HepG2 (cell line): ENCODE results near the gene SCEL. TPM values are rescaled to one million over a fixed set of nuclear protein-coding genes. Genes with fewer than 3 reads are reported as not detected.

Source experiments
- ATAC-seq: fragments of 200-7000 bp; cut with Tn5 transposase; 3 replicates; pipeline ENCODE4 v1.9.1; 2020; ENCODE audit warnings: mild to moderate bottlenecking, moderate library complexity
- BruUV-seq: library from RNA; stranded (reverse); fragments of 400-500 nt; replicated peaks from 2 replicates; lab custom pipeline; 2021; lab: Mats Ljungman, UMichigan
- CTCF ChIA-PET: fragments of 300-600 bp; formaldehyde crosslinking; extraction: SDS; loops from one replicate; lab custom pipeline; 2021; ENCODE audit warnings: low total read pairs, inconsistent platforms, low intra/inter-chr PET ratio; lab: Yijun Ruan, JAX
- POLR2A ChIA-PET: fragments of 350-600 bp; sonication (Branson Sonifier 250); formaldehyde crosslinking; loops from one replicate; lab custom pipeline; 2020; ENCODE audit warnings: antibody characterized with exemption, inconsistent platforms; lab: Yijun Ruan, JAX
- DNase-seq: peaks from one replicate; pipeline ENCODE4 v3.0.0-alpha.2; 2015; ENCODE audit warnings: low spot score
- FAIRE-seq: peaks from 3 replicates; lab custom pipeline; 2011; peaks lifted over from hg19 to GRCh38; lab: Jason Lieb, UNC
- H2AFZ ChIP-seq: one replicate; pipeline ENCODE4 v1.6.1; 2011; ENCODE audit warnings: low read length, inconsistent platforms
- H3K27ac ChIP-seq: fragments of 300-600 bp; 3 replicates; pipeline ENCODE4 v1.8.0; 2011; ENCODE audit warnings: mixed run types, mild to moderate bottlenecking, mixed read lengths, low read length, inconsistent platforms; ENCODE audit not compliant: insufficient read depth; ENCODE audit errors: extremely low read length
- H3K27me3 ChIP-seq, 2 experiments: fragments of 200-600 bp in 1 of 2; 2 replicates in 1 of 2; 3 replicates in 1 of 2; pipeline versions ENCODE4 v1.6.0 to v1.8.0; 2011; ENCODE audit warnings: low read length in 2 of 2, mild to moderate bottlenecking in 2 of 2, moderate library complexity in 2 of 2, inconsistent platforms in 1 of 2; ENCODE audit not compliant: insufficient read depth in 2 of 2, control insufficient read depth in 1 of 2
- H3K36me3 ChIP-seq, 2 experiments: fragments of 200-600 bp in 1 of 2; replicated peaks in 1 of 2; 2 replicates in 1 of 2; 3 replicates in 1 of 2; pipeline versions ENCODE4 v1.5.1 to v1.8.0; 2011; ENCODE audit warnings: low read length in 2 of 2, inconsistent platforms in 1 of 2; ENCODE audit not compliant: insufficient read depth in 2 of 2, control insufficient read depth in 1 of 2
- H3K4me1 ChIP-seq: 2 replicates; pipeline ENCODE4 v1.5.1; 2012; ENCODE audit warnings: low read length, inconsistent platforms; ENCODE audit not compliant: insufficient read depth
- H3K4me2 ChIP-seq: 2 replicates; pipeline ENCODE4 v1.6.0; 2011; ENCODE audit warnings: low read depth, low read length, inconsistent platforms
- H3K4me3 ChIP-seq, 3 experiments: fragments of 200-600 bp in 1 of 3; sonication (generic), shearing (Covaris generic) in 1 of 3; replicated peaks in 1 of 3; 2 replicates each; pipeline ENCODE4 v1.5.1; 2011 to 2016; ENCODE audit warnings: low read length in 3 of 3, inconsistent platforms in 2 of 3, low read depth in 2 of 3, mild to moderate bottlenecking in 2 of 3, control low read depth in 1 of 3, mixed read lengths in 1 of 3; ENCODE audit not compliant: insufficient read depth in 1 of 3
- H3K79me2 ChIP-seq: one replicate; pipeline ENCODE4 v1.6.1; 2011; ENCODE audit warnings: low read length, inconsistent platforms; ENCODE audit not compliant: insufficient read depth
- H3K9ac ChIP-seq: 2 replicates; pipeline ENCODE4 v1.6.0; 2011; ENCODE audit warnings: mild to moderate bottlenecking, low read depth, low read length, inconsistent platforms; ENCODE audit not compliant: insufficient read depth
- H3K9me3 ChIP-seq: 2 replicates; pipeline ENCODE4 v1.5.1; 2012; ENCODE audit warnings: mild to moderate bottlenecking, low read length
- H4K20me1 ChIP-seq: 2 replicates; pipeline ENCODE4 v1.6.0; 2011; ENCODE audit warnings: inconsistent platforms, mild to moderate bottlenecking, low read length, moderate library complexity; ENCODE audit not compliant: insufficient read depth
- DMAP1 ChIP-seq: IDR thresholded peaks from 2 replicates; pipeline ENCODE4 v1.6.1; 2016
- ESRRA ChIP-seq: sonication (generic); formaldehyde crosslinking; IDR thresholded peaks from 2 replicates; pipeline ENCODE4 v1.5.1; 2020; ENCODE audit warnings: mild to moderate bottlenecking, low read depth, missing genetic modification reagents
- MTF2 ChIP-seq: sonication (generic); formaldehyde crosslinking; IDR thresholded peaks from 2 replicates; pipeline ENCODE4 v1.5.0; 2020; ENCODE audit warnings: missing genetic modification reagents, borderline replicate concordance
- POGZ ChIP-seq: sonication (generic); formaldehyde crosslinking; IDR thresholded peaks from 2 replicates; pipeline ENCODE4 v1.4.0; 2020; ENCODE audit warnings: mild to moderate bottlenecking, missing genetic modification reagents
- RFXANK ChIP-seq: IDR thresholded peaks from 2 replicates; pipeline ENCODE4 v1.6.1; 2016
- ZKSCAN5 ChIP-seq: sonication (generic); formaldehyde crosslinking; IDR thresholded peaks from 2 replicates; pipeline ENCODE4 v1.5.1; 2020; ENCODE audit warnings: mild to moderate bottlenecking, missing genetic modification reagents
- ZNF12 ChIP-seq: sonication (generic); formaldehyde crosslinking; IDR thresholded peaks from 2 replicates; pipeline ENCODE4 v1.5.0; 2020; ENCODE audit warnings: missing genetic modification reagents
- ZNF605 ChIP-seq: sonication (generic); formaldehyde crosslinking; IDR thresholded peaks from 2 replicates; pipeline ENCODE4 v1.8.0; 2022; ENCODE audit warnings: mild to moderate bottlenecking, missing genetic modification reagents
- WGBS: methylation state at CpG from one replicate; pipeline ENCODE4 v1.1.6; 2017; ENCODE audit warnings: low lambda C conversion rate; 5-methylcytosine and 5-hydroxymethylcytosine counted together
- in situ Hi-C: cut with HindIII; loops from 2 replicates; pipeline ENCODE4 v1.10.0; 2017; ENCODE audit warnings: low pct_unique_long_range_greater_than_20kb; ENCODE audit not compliant: extremely low pct_ligation_motif_present
- intact Hi-C: fragments of 100-400 bp; cut with micrococcal nuclease; formaldehyde crosslinking; loops from one replicate; pipeline ENCODE4 v1.10.0; 2022; ENCODE audit not compliant: unreplicated experiment
- polyA plus RNA-seq, 8 experiments: library from polyadenylated mRNA; depleted of rRNA in 3 of 8; stranded (reverse) in 7 of 8; unstranded in 1 of 8; fragments of >200 nt; fragmentation: Illumina TruSeq in 4 of 8; extraction: Trizol in 4 of 8; gene quantifications; 2 replicates each; pipeline versions ENCODE4 v1.2.1 to v1.2.3, GENCODE V29; 2011 to 2016; ENCODE audit warnings: low read depth in 4 of 8, missing spikeins in 1 of 8, mixed read lengths in 1 of 8; ENCODE audit not compliant: insufficient read depth in 1 of 8
- total RNA-seq, 5 experiments: library from RNA; depleted of rRNA; stranded (reverse); fragments of >200 nt; fragmentation: Illumina TruSeq; extraction: Trizol; gene quantifications; 2 replicates each; pipeline ENCODE4 v1.2.3, GENCODE V29; 2016; ENCODE audit warnings: low read depth in 1 of 5

SCEL gene
- total and polyA plus RNA-seq, 2 of the 13 experiments (the other 11 are each of a cell fraction or from before 2014, with no cell fraction given), result not detected

- no peaks in the 10 kb centered on the region for H3K9me3 ChIP-seq
- H3K9ac ChIP-seq, result no peak overlapping the region
- H2AFZ ChIP-seq, result no peak overlapping the region
- H4K20me1 ChIP-seq, result no peaks in the 10 kb centered on the region
- no TSS peak for BruUV-seq
- ChIA-PET POLR2A (no interaction called here), CTCF (no interaction called here)
- H3K4me1 ChIP-seq, result no peaks in the 10 kb centered on the region
- in situ Hi-C loops (no loop called here), intact Hi-C loops (no loop called here)
- FAIRE-seq (no peak), ATAC-seq (no peak), DNase-seq (no peak)
- 6% methylated on average over 1 of the region's 1 CpG for WGBS
- no peak for TF ChIP-seq RFXANK (CRISPR knock-in tag)
- no peak overlapping the region for H3K4me2 ChIP-seq
- no peak overlapping the region for H3K27ac ChIP-seq
- no peak overlapping the region for H3K4me3 ChIP-seq
- no peaks in the 10 kb centered on the region for H3K27me3 ChIP-seq
- no peaks in the 10 kb centered on the region for H3K79me2 ChIP-seq
- H3K36me3 ChIP-seq, result no peaks in the 10 kb centered on the region
Measured at GRCh38 chr13:77580748-77581147, 45.2 kb downstream of the SCEL start.

GRCh38 chr13:77583581-77583980, 48.1 kb downstream of the SCEL start:
- H3K9ac ChIP-seq, result no peak overlapping the region
- DNase-seq (no peak), FAIRE-seq (no peak), ATAC-seq (no peak)
- TF ChIP-seq ZNF605 (CRISPR knock-in tag), result no peak
- no peak for TF ChIP-seq MTF2 (CRISPR knock-in tag)
- TF ChIP-seq ESRRA (CRISPR knock-in tag), result no peak
- no peak for TF ChIP-seq ZKSCAN5 (CRISPR knock-in tag)
- no peak for TF ChIP-seq POGZ (CRISPR knock-in tag)
- no peak for TF ChIP-seq ZNF12
- no peak for TF ChIP-seq DMAP1 (CRISPR knock-in tag)
- CTCF ChIA-PET, result no interaction called here
- no peaks in the 10 kb centered on the region for H3K9me3 ChIP-seq
- no peak overlapping the region for H3K27ac ChIP-seq
- H2AFZ ChIP-seq, result no peak overlapping the region
- no peaks in the 10 kb centered on the region for H3K36me3 ChIP-seq
- in situ Hi-C loops (no loop called here), intact Hi-C loops (no loop called here)
- WGBS, result 15% methylated on average over 3 of the region's 3 CpGs
- H3K4me3 ChIP-seq, result no peak overlapping the region
- no peaks in the 10 kb centered on the region for H3K27me3 ChIP-seq
- POLR2A ChIA-PET, result no interaction called here
- no peaks in the 10 kb centered on the region for H3K79me2 ChIP-seq
- no TSS peak for BruUV-seq
- no peaks in the 10 kb centered on the region for H4K20me1 ChIP-seq
- no peaks in the 10 kb centered on the region for H3K4me1 ChIP-seq
- no peak overlapping the region for H3K4me2 ChIP-seq
